Esophagus muscularis mucosa (tissue), 3 donors: Measurements from ENCODE around the gene SLC9A1.

Experiments
- POLR2A ChIP-seq: fragments of 450-650 bp; IDR thresholded peaks from one replicate; pipeline ENCODE4 v1.6.1; 2017; ENCODE audit warnings: antibody characterized with exemption, moderate library complexity, mild to moderate bottlenecking, low read depth
- TF ChIP-seq, protein P1 (sequence below), 3 experiments: fragments of 200-600 bp in 2 of 3; fragments of 450-650 bp in 1 of 3; sonication (generic) in 2 of 3; IDR thresholded peaks; one replicate each; pipeline ENCODE4 v1.5.1; 2017 to 2019; ENCODE audit warnings: antibody characterized with exemption in 3 of 3, mild to moderate bottlenecking in 2 of 3, moderate library complexity in 1 of 3

DNA sequence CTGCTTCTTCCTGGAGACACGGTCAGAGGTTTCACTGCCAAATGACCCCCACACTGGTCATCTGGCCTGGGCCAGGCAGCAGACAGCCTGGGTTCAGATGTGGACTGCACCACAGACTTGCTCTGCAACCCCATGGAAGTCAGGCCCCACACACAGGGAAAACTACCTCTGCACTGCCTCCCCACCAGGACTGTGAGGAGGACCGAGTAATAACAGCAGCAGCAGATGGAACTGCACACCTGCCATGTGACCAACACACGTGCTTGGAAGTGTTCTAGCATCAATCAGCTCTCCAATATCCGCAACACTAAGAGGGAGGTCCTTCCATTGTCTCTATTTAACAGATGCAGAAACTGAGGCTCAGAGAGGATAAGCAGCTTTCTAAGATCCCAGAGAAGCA lies 51.4 kb downstream of the SLC9A1 start:
- TF ChIP-seq, protein P1, sequence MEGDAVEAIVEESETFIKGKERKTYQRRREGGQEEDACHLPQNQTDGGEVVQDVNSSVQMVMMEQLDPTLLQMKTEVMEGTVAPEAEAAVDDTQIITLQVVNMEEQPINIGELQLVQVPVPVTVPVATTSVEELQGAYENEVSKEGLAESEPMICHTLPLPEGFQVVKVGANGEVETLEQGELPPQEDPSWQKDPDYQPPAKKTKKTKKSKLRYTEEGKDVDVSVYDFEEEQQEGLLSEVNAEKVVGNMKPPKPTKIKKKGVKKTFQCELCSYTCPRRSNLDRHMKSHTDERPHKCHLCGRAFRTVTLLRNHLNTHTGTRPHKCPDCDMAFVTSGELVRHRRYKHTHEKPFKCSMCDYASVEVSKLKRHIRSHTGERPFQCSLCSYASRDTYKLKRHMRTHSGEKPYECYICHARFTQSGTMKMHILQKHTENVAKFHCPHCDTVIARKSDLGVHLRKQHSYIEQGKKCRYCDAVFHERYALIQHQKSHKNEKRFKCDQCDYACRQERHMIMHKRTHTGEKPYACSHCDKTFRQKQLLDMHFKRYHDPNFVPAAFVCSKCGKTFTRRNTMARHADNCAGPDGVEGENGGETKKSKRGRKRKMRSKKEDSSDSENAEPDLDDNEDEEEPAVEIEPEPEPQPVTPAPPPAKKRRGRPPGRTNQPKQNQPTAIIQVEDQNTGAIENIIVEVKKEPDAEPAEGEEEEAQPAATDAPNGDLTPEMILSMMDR (IDR thresholded peaks at IDR 0.05): no peak
- TF ChIP-seq POLR2A: no peak
